ENCODE data around the gene RTBDN. TPM values are rescaled to one million over a fixed set of nuclear protein-coding genes. Genes with fewer than 3 reads are reported as not detected.
A peak's percentile ranks its signal among the peaks of the same experiment; 100 is the strongest.
"Not testable (repeated sequence)": the region's sequence is repeated elsewhere in the genome, so short reads cannot be mapped to it uniquely, and the experiment has no call there.

The RTBDN gene
- total RNA-seq, 4 donors from 2014 or later: not detected

DNA sequence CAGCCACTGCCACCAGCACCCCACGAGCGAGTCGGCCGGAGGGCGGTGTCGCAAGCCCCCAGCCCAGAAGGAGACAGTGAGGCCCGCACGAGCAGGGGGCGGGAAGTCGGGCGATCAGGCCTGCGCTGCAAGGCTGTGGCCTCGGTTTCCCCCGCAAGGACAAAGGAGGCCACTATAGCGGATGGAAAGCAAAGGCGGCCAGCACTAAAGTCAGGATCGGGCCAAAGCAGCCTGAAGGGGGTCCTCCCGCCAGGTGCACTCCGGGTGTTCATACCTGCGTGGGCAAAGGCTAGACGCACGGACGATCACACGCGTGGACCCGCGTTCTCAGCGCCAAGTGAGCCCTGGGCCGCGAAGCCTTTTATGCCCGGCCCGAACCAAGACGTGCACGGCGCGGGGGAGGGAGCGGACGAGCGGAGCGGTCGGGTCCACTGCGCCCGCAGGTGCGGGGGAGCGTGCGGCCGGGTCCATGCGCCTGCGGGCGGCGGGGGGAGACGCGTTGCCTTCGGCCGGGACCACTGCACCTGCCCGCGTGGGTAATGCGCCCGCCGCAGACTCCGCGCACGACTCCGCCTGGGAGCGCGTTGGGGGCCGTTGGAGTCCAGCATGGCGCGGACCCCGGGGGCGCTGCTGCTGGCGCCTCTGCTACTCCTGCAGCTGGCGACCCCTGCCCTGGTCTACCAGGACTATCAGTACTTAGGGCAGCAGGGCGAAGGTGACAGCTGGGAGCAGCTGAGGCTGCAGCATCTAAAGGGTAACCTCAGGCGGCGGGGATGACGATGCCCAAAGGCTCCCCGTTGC, 32.7 kb downstream of the RTBDN start, which contains the start of the genes PRDX2 and THSD8:
Gene PRDX2, minus strand, starts transcription at position 335 of the 801 bp plus-strand sequence. CDS start 539 bp downstream, outside the sequence.
Gene THSD8, plus strand, starts transcription at position 604 of the 801 bp plus-strand sequence. Its CDS starts 3 bp downstream, at position 607.
- intact Hi-C loops (cut with DNase I; ENCODE audit: low total_unique reads): loop anchor here (5.0 kb wide), 1 partner anchor 34 kb away; no protein-coding TSS in a partner anchor
- Histone ChIP-seq H3K27ac (peak within 1 kb of the TSS; percentile 80 to 88 (median 84)), H3K9me3 (no peaks in the 10 kb centered on the region), H3K4me1 (peaks cover 9 to 26% (median 20%) of the 10 kb centered on the region in 4 donors), H3K27me3 (no peaks in the 10 kb centered on the region), H3K36me3 (no peaks in the 10 kb centered on the region), H3K4me3 (peak within 1 kb of the TSS; percentile 36 to 84 (median 75))
- TF ChIP-seq POLR2AphosphoS5 (IDR thresholded peaks at IDR 0.05) (peak; percentile 97 to 99 (median 98)), EP300 (IDR thresholded peaks at IDR 0.05; ENCODE audit: low read depth) (no peak), POLR2A (IDR thresholded peaks at IDR 0.05) (peak; percentile 98)
- TF ChIP-seq, protein P1, sequence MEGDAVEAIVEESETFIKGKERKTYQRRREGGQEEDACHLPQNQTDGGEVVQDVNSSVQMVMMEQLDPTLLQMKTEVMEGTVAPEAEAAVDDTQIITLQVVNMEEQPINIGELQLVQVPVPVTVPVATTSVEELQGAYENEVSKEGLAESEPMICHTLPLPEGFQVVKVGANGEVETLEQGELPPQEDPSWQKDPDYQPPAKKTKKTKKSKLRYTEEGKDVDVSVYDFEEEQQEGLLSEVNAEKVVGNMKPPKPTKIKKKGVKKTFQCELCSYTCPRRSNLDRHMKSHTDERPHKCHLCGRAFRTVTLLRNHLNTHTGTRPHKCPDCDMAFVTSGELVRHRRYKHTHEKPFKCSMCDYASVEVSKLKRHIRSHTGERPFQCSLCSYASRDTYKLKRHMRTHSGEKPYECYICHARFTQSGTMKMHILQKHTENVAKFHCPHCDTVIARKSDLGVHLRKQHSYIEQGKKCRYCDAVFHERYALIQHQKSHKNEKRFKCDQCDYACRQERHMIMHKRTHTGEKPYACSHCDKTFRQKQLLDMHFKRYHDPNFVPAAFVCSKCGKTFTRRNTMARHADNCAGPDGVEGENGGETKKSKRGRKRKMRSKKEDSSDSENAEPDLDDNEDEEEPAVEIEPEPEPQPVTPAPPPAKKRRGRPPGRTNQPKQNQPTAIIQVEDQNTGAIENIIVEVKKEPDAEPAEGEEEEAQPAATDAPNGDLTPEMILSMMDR (IDR thresholded peaks at IDR 0.05): peak in 2 of 5 experiments; percentile 16 to 34
- in situ Hi-C loops (cut with MboI; ENCODE audit: low pct_ligation_motif_present in 1 of 4, low pct_unique_long_range_greater_than_20kb in 1 of 4, low sequenced_read_pairs in 3 of 4): no loop called here
- WGBS, 2 donors (ENCODE audit: low coverage in 1 of 2): 0% methylated on average over 60 of the region's 78 CpGs; no CpG with 5 or more reads in 1 of the 2 donors
- DNase-seq: peak; percentile 90

DNA sequence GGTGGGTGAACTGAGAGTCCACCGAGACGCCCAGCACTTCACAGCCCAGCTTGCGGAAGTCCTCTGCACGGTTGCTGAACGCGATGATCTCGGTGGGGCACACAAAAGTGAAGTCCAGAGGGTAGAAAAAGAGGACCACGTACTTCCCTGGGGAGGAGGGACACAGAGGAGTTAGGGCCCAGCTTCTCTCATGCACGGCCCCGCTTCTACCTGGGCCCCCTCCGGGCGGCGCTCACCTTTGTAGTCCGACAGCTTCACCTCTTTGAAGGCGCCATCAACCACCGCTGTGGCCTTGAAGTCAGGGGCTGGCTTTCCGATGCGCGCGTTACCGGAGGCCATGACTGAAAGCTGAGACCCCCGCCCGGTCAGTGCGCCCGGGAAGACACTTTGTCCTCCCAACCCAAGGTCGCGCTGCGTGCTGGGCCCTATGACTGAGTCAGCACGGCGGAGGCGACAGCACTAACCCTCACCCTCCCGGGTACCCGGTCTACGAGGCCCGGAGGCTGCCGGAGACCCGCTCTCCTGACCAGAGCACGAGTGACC, 33.4 kb downstream of the RTBDN start:
- TF ChIP-seq POLR2A (IDR thresholded peaks at IDR 0.05) (no peak), EP300 (IDR thresholded peaks at IDR 0.05; ENCODE audit: low read depth) (no peak)
- Histone ChIP-seq H3K27me3 (no peaks in the 10 kb centered on the region), H3K4me1 (peaks cover 13 to 30% (median 23%) of the 10 kb centered on the region in 4 donors), H3K27ac (peak overlapping the region; percentile 80 to 88 (median 84)), H3K36me3 (no peaks in the 10 kb centered on the region), H3K4me3 (peak overlapping the region; percentile 36 to 84 (median 75)), H3K9me3 (no peaks in the 10 kb centered on the region)
- no peak for DNase-seq
- intact Hi-C loops (cut with DNase I; ENCODE audit: low total_unique reads) (loop anchor here (5.0 kb wide), 1 partner anchor 34 kb away; no protein-coding TSS in a partner anchor), in situ Hi-C loops (cut with MboI; ENCODE audit: low pct_ligation_motif_present in 1 of 4, low pct_unique_long_range_greater_than_20kb in 1 of 4, low sequenced_read_pairs in 3 of 4) (no loop called here)
- 3% methylated on average over 28 of the region's 38 CpGs; no CpG with 5 or more reads in 1 of the 2 donors for WGBS, 2 donors (ENCODE audit: low coverage in 1 of 2)

DNA sequence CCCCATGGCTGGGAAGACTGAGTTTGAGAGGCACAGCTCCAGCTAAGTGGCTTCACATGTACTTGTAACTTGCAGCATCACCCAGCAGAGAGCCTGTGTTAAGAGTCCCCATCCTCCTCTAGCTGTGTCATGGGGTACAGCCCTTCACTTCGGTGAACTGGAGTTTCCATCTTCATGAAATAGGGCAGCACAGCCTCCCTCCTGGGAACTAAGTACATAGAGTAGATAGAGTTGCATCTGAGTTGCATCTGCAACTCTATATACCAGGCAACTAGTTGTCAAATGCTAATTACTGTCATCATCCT, 34.0 kb downstream of the RTBDN start:
- Histone ChIP-seq H3K4me3 (peak overlapping the region in 3 of 4 donors; percentile 70 to 84 (median 80)), H3K27me3 (no peaks in the 10 kb centered on the region), H3K4me1 (peaks cover 16 to 36% (median 28%) of the 10 kb centered on the region in 4 donors), H3K36me3 (no peaks in the 10 kb centered on the region), H3K9me3 (no peaks in the 10 kb centered on the region), H3K27ac (peak overlapping the region; percentile 80 to 88 (median 84))
- TF ChIP-seq, protein P1 (IDR thresholded peaks at IDR 0.05): no peak
- TF ChIP-seq POLR2A (IDR thresholded peaks at IDR 0.05) (no peak), EP300 (IDR thresholded peaks at IDR 0.05; ENCODE audit: low read depth) (no peak), POLR2AphosphoS5 (IDR thresholded peaks at IDR 0.05) (no peak)
- 56% methylated on average over 1 of the region's 1 CpG; no CpG with 5 or more reads in 1 of the 2 donors for WGBS, 2 donors (ENCODE audit: low coverage in 1 of 2)
- no peak for DNase-seq
- in situ Hi-C loops (cut with MboI; ENCODE audit: low pct_ligation_motif_present in 1 of 4, low pct_unique_long_range_greater_than_20kb in 1 of 4, low sequenced_read_pairs in 3 of 4) (no loop called here), intact Hi-C loops (cut with DNase I; ENCODE audit: low total_unique reads) (loop anchor here (5.0 kb wide), 1 partner anchor 33 kb away; no protein-coding TSS in a partner anchor)

GRCh38 chr19:12799742-12800465, 34.5 kb downstream of the RTBDN start:
- 86% methylated on average over 18 of the region's 18 CpGs; no CpG with 5 or more reads in 1 of the 2 donors for WGBS, 2 donors (ENCODE audit: low coverage in 1 of 2)
- H3K4me3 ChIP-seq: no peak overlapping the region
- DNase-seq: no peak
- H3K9me3 ChIP-seq: no peaks in the 10 kb centered on the region
- H3K27me3 ChIP-seq: no peaks in the 10 kb centered on the region
- peaks cover 16 to 41% (median 29%) of the 10 kb centered on the region in 4 donors for H3K4me1 ChIP-seq
- TF ChIP-seq POLR2AphosphoS5 (IDR thresholded peaks at IDR 0.05) (peak in 1 of 3 donors; percentile 20), POLR2A (IDR thresholded peaks at IDR 0.05) (no peak)
- H3K36me3 ChIP-seq: no peaks in the 10 kb centered on the region
- in situ Hi-C loops (cut with MboI; ENCODE audit: low pct_ligation_motif_present in 1 of 4, low pct_unique_long_range_greater_than_20kb in 1 of 4, low sequenced_read_pairs in 3 of 4) (no loop called here), intact Hi-C loops (cut with DNase I; ENCODE audit: low total_unique reads) (loop anchor here (5.0 kb wide), 1 partner anchor 33 kb away; no protein-coding TSS in a partner anchor)
- peak overlapping the region in 2 of 4 donors; percentile 81 to 88 for H3K27ac ChIP-seq

DNA sequence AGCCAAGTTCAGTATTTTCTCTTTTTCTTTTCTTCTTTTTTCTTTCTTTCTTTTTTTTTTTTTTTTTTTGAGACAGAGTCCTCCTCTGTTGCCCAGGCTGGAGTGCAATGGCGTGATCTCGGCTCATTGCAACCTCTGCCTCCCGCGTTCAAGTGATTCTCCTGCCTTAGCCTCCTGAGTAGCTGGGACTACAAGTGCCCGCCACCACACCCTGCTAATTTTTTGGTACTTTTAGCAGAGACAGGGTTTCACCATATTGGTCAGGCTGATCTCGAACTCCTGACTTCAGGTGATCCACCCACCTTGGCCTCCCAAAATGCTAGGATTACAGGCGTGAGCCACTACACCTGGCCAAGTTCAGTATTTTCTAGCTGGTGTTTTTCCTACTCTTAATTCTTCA, 36.8 kb downstream of the RTBDN start:
- H3K27ac ChIP-seq; in situ Hi-C loops (cut with MboI; ENCODE audit: low pct_ligation_motif_present in 1 of 4, low pct_unique_long_range_greater_than_20kb in 1 of 4, low sequenced_read_pairs in 3 of 4); H3K9me3 ChIP-seq; DNase-seq; H3K4me3 ChIP-seq; intact Hi-C loops (cut with DNase I; ENCODE audit: low total_unique reads); H3K27me3 ChIP-seq; H3K36me3 ChIP-seq: not testable (repeated sequence)
- 83 to 95% methylated on average over 2 to 7 of the region's 7 CpGs for WGBS, 2 donors (ENCODE audit: low coverage in 1 of 2)
- H3K4me1 ChIP-seq: peaks cover 16 to 49% (median 32%) of the 10 kb centered on the region in 4 donors

Data from transverse colon (tissue), 4 donors.